ENCODE measurements around the gene BRPF1. TPM values are rescaled to one million over a fixed set of nuclear protein-coding genes. Genes with fewer than 3 reads are reported as not detected.
A peak's percentile ranks its signal among the peaks of the same experiment; 100 is the strongest.

BRPF1 gene, protein sequence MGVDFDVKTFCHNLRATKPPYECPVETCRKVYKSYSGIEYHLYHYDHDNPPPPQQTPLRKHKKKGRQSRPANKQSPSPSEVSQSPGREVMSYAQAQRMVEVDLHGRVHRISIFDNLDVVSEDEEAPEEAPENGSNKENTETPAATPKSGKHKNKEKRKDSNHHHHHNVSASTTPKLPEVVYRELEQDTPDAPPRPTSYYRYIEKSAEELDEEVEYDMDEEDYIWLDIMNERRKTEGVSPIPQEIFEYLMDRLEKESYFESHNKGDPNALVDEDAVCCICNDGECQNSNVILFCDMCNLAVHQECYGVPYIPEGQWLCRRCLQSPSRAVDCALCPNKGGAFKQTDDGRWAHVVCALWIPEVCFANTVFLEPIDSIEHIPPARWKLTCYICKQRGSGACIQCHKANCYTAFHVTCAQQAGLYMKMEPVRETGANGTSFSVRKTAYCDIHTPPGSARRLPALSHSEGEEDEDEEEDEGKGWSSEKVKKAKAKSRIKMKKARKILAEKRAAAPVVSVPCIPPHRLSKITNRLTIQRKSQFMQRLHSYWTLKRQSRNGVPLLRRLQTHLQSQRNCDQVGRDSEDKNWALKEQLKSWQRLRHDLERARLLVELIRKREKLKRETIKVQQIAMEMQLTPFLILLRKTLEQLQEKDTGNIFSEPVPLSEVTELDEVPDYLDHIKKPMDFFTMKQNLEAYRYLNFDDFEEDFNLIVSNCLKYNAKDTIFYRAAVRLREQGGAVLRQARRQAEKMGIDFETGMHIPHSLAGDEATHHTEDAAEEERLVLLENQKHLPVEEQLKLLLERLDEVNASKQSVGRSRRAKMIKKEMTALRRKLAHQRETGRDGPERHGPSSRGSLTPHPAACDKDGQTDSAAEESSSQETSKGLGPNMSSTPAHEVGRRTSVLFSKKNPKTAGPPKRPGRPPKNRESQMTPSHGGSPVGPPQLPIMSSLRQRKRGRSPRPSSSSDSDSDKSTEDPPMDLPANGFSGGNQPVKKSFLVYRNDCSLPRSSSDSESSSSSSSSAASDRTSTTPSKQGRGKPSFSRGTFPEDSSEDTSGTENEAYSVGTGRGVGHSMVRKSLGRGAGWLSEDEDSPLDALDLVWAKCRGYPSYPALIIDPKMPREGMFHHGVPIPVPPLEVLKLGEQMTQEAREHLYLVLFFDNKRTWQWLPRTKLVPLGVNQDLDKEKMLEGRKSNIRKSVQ (N-terminal part only)
- 23.4 and 23.8 TPM in 2 replicates for total RNA-seq (2014; rRNA removed; shearing (Covaris generic))

DNA sequence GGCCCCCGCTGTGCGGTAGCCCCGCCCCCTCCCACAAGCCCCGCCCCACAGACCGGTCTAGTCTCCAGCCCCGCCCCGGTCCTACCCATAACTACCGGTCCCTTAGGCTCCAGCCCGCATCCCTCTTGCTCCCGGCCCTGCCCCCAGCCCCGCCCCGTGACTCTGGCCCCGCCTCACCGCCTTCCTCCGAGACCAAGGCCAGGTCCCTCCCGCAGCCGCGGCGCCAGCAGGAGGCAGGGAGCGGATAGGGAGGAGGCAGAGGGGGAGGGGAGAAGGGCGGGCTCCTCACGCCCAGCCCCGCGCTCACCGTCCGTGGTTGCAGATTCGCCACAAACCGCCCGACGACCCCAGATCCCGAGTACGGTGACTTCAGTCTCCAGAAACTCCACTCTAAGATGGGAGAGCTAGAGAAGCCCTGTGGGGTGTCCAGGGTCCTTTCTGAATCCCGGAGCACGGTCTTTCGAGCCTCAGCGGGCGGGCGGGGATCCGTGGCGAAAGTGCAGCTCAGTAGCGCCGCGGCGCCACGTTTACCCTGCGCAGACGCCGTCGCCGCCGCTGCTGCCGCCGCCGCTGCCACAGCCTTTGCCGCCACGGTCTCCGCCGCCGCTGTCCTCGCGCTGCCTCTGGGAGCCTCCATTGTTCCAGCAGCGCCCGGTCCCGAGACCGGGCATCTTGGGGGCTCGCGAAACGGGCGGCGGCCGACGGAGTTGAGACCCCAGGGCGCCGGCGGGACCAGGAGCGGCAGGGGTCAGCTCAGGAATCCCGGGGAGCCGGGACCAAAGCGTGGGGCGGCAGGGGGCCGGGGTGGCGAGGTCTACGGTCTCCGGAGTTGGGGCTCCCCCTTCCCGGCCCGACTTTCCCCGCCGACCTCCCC, at the start of gene BRPF1:
BRPF1 (plus strand) TSS at position 530 of the 874 bp plus-strand sequence. CDS start 2,406 bp downstream, outside the sequence.
- DNase-seq (ENCODE audit: low spot score), result peak; percentile 93

DNA sequence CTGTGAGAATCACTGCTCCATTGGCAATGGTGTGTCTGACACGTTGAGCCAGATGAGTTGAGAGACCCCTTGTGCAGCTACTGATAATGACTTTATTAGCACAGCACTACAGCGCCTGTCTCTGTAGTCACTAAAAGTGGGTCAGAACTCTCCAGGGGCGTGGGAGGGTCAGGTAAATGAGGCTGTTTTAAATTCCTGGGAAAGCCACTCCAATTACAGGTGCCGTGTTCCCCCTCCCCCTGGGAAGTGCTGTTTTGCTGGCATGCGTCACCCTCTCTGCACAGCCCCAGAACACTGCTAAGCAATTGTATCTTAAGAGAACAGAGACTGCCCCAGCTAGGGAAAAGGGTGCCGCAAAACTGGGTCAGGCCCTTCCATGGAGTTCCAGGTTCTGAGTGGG, 49.4 kb upstream of the BRPF1 start:
- no peak for DNase-seq (ENCODE audit: low spot score)

DNA sequence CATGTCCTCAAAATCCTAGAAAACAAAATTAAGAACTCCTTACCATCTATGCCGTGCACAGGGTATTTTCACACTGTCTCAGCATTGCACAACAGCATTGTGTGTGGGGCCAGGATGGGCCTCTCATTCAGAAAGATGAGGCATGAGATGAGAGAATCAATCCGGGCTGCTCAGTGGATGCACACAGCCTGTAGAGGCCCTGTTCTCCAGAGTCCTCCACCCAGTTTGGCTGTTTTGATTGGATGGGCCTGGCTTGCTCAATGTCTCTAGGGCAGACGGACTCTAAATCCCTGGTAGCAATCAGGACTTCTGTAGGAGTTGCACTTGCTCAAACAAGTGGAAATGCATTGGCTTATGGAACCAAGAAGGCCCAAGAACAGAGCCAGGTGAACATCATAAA, 48.1 kb upstream of the BRPF1 start:
- no peak for DNase-seq (ENCODE audit: low spot score)

DNA sequence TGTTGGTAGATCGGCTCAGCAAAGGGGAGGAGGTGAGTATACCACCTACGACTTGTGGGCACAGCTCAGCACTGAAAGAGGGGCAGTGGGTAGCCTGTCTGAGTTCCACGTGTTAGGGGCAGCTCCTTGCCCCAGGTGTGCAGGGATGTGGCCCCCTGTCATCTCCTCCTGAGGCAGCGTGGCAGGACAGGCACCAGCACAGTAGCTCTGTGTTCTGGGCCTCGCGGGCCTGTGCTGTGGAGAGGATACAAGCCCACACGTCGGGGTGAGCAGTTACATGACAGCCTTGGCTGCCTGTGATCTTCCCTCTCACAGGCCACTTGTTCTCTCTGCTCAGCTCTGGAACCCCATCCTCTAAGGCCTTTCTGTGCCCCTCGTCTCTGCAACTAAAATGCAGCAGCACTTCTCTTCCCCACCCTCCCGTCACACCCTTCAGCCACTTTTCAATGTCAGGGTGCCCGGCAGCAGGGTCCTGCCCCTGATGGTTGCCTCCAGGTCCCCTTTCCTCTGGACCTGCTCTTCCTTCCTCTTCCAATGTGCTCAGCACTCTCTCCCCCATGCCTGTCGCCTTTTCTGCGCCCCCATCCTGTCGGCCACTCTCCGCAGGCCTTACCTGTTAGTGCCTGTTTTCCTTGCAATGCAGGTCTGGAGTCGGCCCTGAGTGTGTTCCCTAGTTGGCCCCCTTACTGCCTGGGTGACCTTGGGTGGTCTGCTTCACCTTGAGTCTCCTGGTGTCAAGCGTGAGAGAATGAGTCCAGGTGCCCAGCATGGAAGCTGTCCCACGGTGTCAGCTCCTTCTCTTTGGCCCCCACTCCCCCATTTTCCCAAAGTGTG, 46.1 kb upstream of the BRPF1 start:
- DNase-seq (ENCODE audit: low spot score), result no peak

DNA sequence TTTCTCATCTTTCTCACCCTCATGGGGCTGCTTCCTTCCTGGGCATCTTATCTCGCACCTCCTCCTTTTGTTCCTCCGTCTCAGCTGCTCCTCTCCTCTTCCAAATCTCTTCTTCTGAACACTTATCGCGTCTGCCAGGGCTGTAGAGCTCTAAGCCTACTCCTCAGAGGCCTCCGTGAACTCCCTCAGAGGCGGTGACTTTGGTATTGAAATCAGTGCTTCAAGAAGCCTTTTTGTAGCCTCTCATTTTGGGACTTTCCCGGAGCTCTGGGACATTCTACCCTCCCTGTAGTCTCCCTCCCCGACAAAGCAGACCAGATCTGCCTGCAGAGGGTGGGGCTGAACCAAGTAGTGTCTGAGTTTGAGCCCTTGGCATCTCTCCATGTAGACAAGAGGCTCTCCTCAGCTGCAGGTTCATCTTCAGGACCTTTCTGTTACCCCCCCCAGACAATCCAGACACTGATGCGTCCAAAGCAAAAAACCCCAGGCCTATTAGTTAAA, 45.4 kb upstream of the BRPF1 start:
- no peak for DNase-seq (ENCODE audit: low spot score)

DNA sequence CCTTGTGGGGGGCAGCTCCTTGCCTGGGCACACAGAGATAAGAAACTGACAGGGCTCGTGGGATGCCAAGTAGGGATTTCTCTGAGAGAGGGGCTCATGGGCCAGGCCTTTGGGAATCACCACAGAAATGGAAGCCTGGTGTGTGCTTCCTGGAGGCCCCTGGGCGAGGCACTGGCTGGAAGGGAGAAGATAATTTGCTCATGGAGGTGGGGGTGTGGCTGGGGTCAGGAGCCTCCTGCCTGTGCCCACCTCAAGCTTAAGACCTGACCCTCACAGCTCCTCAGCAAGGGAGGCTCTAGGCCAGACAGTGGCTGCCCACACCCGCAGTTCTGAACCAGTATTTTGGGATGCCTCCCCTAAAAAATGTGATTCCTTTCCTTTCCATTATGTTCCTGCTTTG, 44.8 kb upstream of the BRPF1 start:
- no peak for DNase-seq (ENCODE audit: low spot score)

DNA sequence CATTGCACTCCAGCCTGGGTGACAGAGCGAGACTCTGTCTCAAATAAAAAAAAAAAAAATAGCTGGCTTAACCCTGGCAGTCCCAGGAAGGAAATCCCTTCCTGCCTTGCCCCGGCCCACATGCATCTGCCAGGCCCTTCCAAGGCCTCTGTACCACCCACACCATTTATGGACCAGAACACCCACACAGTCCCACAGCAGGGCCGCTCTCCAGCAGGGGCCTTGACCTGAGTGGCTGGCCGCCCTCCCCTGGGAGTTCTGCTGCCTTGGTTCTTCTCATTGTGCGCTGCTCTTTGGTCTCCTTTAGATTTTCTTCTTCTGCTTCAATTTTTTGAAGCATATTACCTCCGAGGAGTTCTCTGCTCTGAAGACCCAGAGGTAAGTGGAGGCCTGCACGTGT, 44.0 kb upstream of the BRPF1 start:
- no peak for DNase-seq (ENCODE audit: low spot score)

DNA sequence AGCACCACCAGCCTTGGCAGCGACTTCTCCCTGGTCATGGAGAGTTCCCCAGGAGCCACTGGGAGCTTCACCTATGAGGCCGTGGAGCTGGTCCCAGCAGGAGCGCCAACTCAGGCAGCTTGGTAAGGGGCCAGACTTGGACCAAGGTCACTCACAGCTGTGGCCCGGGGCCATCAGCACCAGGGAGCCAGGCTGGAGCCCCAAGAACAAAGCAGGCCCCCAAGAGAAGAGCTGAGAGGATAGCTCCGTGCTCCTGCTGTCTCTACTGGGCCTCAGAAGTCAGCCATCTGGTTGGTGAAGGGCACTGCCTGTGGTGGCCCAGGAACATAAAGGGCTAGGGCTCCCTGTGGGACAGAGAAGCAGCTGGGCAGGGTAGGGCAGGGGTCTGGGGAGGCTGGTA, 42.6 kb upstream of the BRPF1 start:
- DNase-seq (ENCODE audit: low spot score), result no peak

DNA sequence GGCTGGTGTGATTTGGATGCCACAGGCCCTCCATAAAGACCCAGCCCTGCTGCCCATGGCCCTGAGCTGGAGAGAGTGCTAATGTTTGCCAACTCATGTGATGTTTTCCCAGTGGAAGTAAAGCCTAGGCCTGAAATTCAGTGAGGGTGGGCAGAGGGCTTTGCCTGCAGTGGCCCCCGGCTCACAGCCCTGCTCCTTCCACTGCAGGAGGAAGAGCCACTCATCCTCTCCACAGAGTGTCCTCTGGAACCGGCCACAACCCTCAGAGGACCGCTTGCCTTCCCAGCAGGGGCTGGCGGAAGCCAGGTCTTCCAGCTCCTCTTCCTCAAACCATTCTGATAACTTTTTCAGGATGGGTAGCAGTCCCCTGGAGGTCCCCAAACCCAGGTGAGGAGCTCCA, 41.8 kb upstream of the BRPF1 start:
- no peak for DNase-seq (ENCODE audit: low spot score)

DNA sequence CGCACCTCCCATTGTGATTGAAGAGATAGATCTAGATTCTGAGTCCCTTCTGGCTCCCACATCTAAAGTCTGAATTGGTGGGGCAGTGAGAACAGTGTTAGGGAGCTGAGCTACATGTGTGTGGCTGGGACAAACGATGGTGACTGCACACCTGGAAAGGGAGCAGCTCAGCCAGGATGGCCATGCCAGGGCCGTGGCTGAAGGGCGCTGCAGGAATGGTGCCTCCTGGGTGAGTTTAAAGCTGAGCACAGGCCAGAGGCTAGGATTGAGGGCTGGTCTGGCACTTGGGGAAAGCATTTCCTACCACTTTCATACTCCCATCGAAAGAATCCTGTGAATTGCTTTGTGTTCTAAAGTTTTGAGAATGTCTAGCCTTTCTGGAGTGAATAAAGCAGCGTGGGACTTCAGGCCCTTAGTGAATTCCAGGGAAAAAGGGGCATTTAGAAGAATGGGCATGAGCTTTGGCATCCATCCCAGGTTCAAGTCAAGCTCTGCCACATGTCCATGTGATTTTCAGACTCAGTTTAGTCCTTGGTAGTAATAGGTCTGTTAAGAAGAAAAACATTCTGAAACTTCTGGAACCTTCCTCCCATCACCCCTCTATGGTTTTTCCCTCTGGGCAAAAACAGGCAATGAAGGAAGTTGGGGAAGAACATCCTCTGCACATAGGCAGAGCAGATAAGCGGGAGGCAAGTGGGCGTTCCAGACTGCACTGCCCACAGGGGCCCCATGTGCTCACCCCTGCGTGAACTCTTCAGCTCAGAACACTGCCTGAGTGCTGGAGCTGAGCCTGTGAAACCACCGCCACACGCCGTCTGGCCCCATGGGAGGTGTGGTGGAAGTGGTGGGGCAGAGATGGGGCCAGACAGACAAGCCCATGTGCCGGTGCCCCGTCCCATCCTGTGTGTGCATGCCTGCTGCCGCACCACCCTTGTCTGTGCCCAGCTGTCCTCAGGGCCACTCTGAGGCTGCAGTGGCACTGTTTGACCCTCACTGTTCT, 40.8 kb upstream of the BRPF1 start:
- DNase-seq (ENCODE audit: low spot score), result no peak

DNA sequence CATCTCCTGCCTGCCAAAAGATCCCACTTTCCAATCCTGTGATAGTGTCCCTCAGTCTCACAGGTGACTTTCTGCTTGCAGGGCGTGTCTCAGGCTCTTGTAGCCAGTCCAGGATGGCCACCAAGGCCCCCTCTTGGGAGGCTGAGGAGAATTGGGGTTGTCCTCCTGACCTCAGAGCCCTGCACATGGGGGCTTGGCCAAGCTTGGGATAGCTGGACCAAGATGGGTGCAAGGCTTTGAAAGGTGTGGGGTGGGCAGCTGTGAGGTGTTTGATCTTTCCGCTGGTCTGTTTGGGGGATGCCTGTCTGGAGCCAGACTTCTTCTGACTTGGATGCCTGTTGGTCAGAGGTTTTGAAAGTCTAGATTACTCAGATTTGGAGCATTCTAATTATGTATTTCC, 39.9 kb upstream of the BRPF1 start:
- DNase-seq (ENCODE audit: low spot score), result no peak

DNA sequence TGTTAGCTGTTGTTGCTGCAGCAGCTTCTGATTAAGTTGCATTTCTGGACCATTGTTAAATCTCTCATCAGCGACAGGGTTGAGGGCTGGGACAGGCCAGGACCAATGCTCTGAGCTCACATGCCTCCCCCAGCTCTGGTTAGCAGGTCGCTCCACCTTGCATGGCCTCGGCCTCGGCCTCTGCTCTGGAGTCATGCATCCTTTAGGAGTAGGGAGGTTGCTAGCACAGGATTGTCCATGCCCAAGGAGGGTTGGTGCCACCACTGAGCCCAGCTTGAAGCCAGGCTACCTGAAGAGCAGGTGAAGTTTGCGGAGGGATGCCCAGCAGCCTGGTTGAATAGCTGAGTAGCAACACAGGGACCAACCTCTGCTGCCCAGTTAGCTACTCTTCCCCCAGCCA, 39.1 kb upstream of the BRPF1 start:
- no peak for DNase-seq (ENCODE audit: low spot score)

DNA sequence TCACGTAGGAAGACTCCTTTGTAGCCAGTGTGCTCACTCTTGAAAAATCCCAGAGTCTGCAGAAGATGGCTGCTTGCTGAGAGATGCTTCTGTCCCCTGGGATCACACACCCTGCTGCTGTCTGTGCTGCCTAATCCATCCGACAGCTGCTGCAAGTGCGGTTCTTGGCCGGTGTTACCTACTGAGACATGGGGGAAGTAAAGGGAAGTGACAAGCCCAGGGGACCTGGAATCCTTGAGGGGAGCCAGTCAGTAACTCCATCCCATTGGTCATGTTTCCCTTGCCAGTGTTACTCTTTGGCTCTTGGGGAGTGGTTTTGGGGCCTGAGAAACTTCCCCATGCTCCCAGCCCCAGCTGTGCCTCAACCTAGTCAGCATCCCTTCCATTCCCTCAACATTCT, 36.2 kb upstream of the BRPF1 start:
- DNase-seq (ENCODE audit: low spot score), result no peak

DNA sequence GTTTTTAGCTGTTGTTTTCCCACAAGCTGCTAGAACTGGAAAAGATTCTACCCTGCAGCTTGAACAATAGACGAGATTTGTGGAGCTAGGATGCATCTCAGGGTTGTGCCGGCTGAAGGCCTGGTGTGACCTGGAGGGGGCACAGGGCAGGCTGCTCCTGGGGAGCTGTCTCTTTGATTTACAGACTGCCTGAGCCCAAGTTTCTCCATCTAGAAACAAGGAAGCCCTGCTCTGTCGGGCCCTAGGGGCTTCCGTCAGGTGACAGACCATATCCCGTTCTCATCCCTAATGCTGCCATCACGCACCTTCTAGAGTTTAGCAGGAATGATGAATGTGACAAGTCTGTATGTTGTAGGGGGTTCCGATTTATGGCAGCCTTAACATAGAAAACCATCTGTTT, 35.8 kb upstream of the BRPF1 start:
- no peak for DNase-seq (ENCODE audit: low spot score)

DNA sequence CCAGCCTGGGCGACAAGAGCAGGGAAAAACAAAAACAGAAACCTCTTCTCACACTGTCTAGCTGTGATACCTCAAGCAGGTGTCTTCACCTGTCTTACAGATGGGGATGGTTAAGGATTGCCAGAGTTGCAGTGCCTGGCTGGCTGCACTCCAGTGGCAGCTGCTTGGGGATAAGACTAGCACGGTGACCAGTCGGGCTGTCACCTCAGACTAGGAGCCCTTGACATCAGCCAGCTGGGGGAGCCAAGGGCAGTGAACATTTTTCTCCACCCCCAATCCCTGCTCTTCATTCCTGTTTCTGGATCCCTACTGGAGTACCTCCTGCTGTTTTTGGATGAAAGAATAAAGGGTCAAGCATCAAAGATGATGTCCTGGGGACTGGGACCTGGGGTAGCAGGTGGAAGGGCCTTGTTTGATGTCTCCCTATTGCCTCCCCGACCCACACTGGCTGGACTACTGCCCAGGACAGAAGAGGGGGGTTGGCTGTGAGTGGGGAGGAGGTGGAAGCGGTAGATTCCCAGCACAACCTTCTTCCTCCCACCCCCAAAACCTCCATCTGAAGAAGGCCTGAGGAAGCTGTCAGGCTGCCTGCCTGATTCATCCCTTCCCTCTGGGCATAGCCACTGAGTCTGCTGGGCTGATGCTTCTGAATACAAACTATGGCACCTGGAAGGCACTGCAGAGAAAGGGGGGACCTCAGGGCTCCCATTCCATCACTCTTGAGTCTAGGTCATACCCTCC, 34.9 kb upstream of the BRPF1 start:
- DNase-seq (ENCODE audit: low spot score), result no peak

DNA sequence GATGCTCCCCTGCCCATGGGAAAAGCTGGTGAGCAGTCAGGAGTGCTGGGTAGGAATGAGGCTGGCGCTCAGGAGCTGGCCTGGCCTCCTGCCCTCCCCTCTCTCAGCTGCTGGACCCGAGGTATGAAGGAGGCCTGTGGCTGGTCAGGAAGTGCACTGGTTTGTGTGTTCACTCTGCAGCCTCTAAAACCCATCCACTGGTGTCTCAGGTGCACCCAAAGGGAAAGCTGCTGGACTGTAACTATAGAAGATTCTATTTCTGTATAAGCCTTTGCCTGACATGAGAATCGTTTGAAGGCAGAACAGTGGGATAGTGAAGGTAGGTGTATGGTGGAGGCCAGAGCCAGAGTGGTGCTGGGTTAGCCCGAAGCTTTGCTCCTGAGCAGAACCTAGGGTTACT, 33.6 kb upstream of the BRPF1 start:
- DNase-seq (ENCODE audit: low spot score), result no peak

DNA sequence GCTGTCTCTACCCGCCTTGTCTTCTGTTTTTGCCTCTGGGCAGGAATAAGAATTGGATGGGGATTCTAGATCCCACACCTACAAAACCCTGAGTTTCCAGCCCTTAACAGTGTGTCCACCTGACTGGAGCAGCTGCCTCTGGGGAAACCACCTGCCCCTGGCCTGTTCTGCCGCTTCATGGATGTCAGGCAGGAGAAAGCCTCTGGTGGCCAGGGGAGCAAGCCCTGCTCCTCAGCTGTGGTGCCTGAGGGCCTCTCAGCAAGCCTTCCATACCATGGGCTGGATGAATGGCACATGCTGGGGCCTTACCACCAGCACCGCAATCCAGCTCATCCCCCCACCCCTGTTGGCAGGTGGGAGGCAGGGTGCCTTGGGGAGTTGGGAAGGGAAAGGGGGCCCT, 33.2 kb upstream of the BRPF1 start:
- no peak for DNase-seq (ENCODE audit: low spot score)

DNA sequence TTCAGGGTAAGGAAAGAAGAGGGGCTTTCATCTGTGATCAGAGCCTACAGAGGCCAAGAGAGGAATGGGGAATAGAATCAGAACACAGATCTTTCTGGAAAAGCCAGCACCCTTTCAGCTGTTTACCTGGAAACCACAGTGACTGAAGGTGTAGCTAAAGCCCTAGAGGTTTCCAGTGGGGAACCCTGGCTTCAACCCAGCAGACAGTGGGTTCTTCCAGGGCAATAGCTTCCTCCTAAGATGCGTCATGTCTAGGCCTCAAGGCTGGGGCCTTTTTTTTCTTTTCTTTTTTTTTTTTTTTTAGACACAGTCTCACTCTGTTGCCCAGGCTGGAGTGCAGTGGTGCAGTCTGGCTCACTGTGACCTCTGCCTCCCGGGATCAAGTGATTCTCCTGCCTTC, 31.0 kb upstream of the BRPF1 start:
- DNase-seq (ENCODE audit: low spot score), result no peak
